Aorta (tissue), 5 donors: ENCODE results near the gene MR1. TPM values are rescaled to one million over a fixed set of nuclear protein-coding genes. Genes with fewer than 3 reads are reported as not detected.
A peak's percentile ranks its signal among the peaks of the same experiment; 100 is the strongest.
"Not testable (repeated sequence)": the region's sequence is repeated elsewhere in the genome, so short reads cannot be mapped to it uniquely, and the experiment has no call there.

ENCODE experiments used
- ATAC-seq: fragments of 200-7000 bp; cut with Tn5 transposase; one replicate; pipeline ENCODE4 v1.9.1; 2022; ENCODE audit warnings: moderate library complexity; ENCODE audit not compliant: low FRiP score
- DNase-seq, 2 donors: peaks; one replicate each; pipeline ENCODE4 v3.0.0-alpha.2; 2020
- H3K27ac ChIP-seq, 2 donors: one replicate each; pipeline ENCODE4 v1.5.1; 2013; ENCODE audit warnings: low read length in 2 of 2, mild to moderate bottlenecking in 2 of 2, moderate library complexity in 2 of 2, control low read depth in 1 of 2, inconsistent platforms in 1 of 2, low read depth in 1 of 2
- H3K27me3 ChIP-seq, 2 donors: one replicate each; pipeline ENCODE4 v1.6.1; 2013; ENCODE audit warnings: control low read depth in 1 of 2, low read length in 1 of 2, mild to moderate bottlenecking in 1 of 2, moderate library complexity in 1 of 2; ENCODE audit not compliant: insufficient read depth in 2 of 2, control insufficient read depth in 1 of 2
- H3K36me3 ChIP-seq, 2 donors: one replicate each; pipeline ENCODE4 v1.6.1; 2013; ENCODE audit warnings: control low read depth in 1 of 2, low read length in 1 of 2, mild to moderate bottlenecking in 1 of 2; ENCODE audit not compliant: insufficient read depth in 2 of 2, control insufficient read depth in 1 of 2
- H3K4me1 ChIP-seq, 2 donors: one replicate each; pipeline ENCODE4 v1.6.1; 2013; ENCODE audit warnings: low read length in 2 of 2, control low read depth in 1 of 2, mild to moderate bottlenecking in 1 of 2, moderate library complexity in 1 of 2; ENCODE audit not compliant: insufficient read depth in 2 of 2, control insufficient read depth in 1 of 2
- H3K4me3 ChIP-seq, 2 donors: one replicate each; pipeline ENCODE4 v1.5.1; 2013; ENCODE audit warnings: low read length in 2 of 2, control low read depth in 1 of 2, mild to moderate bottlenecking in 1 of 2
- H3K9me3 ChIP-seq: one replicate; pipeline ENCODE4 v1.6.1; 2013; ENCODE audit warnings: mild to moderate bottlenecking, low read length; ENCODE audit not compliant: control insufficient read depth
- WGBS, 2 donors: extraction: QIAGEN DNeasy Blood & Tissue Kit; methylation state at CpG; one replicate each; pipeline ENCODE4 v1.1.7; 2013; 5-methylcytosine and 5-hydroxymethylcytosine counted together
- intact Hi-C, 2 donors: fragments of 100-400 bp; cut with DNase I; formaldehyde crosslinking; loops; one replicate each; pipeline versions ENCODE4 v1.14.2 to v1.15.0; 2022
- polyA plus RNA-seq, 2 donors: library from polyadenylated mRNA; stranded (reverse); fragments of 200-250 nt; gene quantifications; one replicate each; pipeline ENCODE4 v1.2.3, GENCODE V29; 2013
- total RNA-seq, 2 donors: library from RNA; stranded (reverse); fragmentation: NEBNext Ultra II Directional; extraction: Animal tissue kit (Norgen Biotek cat#: 25700); gene quantifications; one replicate each; pipeline ENCODE4 v1.2.1, GENCODE V29; 2021
- donor health status: healthy with polysubstance abuse.
- donor health status: Bipolar disorder and iron deficiency.
- donor health status: DM: no; HTN: no; CAD: no.
- donor health status: DM: no; HTN: no; CAD: no.
- donor health status: DM: yes; HTN: yes; CAD: no.

Gene MR1
- total and polyA plus RNA-seq, 4 donors, result 3.8 to 23.9 (median 18.4) TPM

GRCh38 chr1:181021811-181022434, 11.9 kb upstream of the MR1 start:
- intact Hi-C loops, result loop anchor here (1.0 to 5.0 kb wide), 4 partner anchors 11 to 120 kb away; partner anchors contain the start of genes IER5 (in 1 of the 2), KIAA1614 (in 1 of the 2) and MR1 (in 1 of the 2)
- Histone ChIP-seq H3K9me3 (no peaks in the 10 kb centered on the region), H3K4me1 (no peaks in the 10 kb centered on the region), H3K27ac (peak overlapping the region; percentile 0 to 65), H3K36me3 (no peaks in the 10 kb centered on the region), H3K27me3 (no peaks in the 10 kb centered on the region), H3K4me3 (peak overlapping the region; percentile 50 to 76)
- ATAC-seq (peak; percentile 76), DNase-seq (peak; percentile 76 to 89)
- 1% methylated on average over 23 of the region's 23 CpGs for WGBS, 2 donors

GRCh38 chr1:181023265-181024057, 10.3 kb upstream of the MR1 start:
- no peak for DNase-seq
- Histone ChIP-seq H3K9me3 (no peaks in the 10 kb centered on the region), H3K4me1 (no peaks in the 10 kb centered on the region), H3K27me3 (no peaks in the 10 kb centered on the region), H3K4me3 (no peak overlapping the region), H3K36me3 (no peaks in the 10 kb centered on the region), H3K27ac (no peak overlapping the region)
- WGBS, 2 donors, result 71 to 74% methylated on average over 10 of the region's 10 CpGs
- no peak for ATAC-seq
- intact Hi-C loops, result loop anchor here (5.0 kb wide), 3 partner anchors 64 to 119 kb away; partner anchors contain the start of genes IER5 (in 1 of the 2) and KIAA1614 (in 1 of the 2)

DNA sequence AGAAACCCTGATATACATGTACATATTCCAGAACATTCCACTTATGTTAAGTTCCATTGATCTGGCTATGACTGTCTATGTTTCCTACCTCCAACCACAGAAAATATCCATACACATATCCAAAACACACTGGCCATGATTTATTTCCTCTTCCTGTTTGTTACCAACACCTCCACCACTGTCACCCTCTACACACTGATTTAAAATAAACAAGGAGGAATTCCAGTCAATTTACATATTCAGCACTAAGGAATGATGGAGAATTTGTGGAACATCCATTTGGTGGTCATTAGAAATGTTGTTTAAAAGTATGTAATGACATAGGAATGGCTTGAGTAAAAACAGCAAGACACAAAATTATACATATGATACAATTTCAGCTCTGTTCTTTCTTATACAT, 5.6 kb upstream of the MR1 start:
- Histone ChIP-seq H3K27me3 (no peaks in the 10 kb centered on the region), H3K27ac (no peak overlapping the region), H3K4me3 (no peak overlapping the region), H3K36me3 (no peaks in the 10 kb centered on the region), H3K9me3 (no peaks in the 10 kb centered on the region), H3K4me1 (peaks cover 0 to 1% of the 10 kb centered on the region in 2 donors)
- no peak for DNase-seq
- intact Hi-C loops, result no loop called here
- no peak for ATAC-seq

DNA sequence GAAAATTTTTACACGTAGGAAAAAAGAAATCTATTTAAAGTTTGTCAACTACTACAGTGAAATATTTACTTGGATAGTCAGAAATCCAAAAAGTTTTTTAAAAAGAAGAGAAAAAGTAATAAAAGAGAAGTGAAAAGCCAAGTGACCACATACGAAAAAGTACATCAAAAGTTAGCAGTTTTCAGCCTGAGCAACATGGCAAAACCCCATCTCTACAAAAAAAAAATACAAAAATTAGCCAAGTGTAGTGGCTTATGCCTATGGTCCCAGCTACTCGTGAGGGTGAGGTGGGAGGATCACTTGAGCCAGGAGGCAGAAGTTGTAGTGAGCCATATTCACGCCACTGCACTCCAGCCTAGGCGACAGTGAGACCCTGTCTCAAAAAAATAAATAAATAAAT, 5.2 kb upstream of the MR1 start:
- Histone ChIP-seq H3K9me3 (no peaks in the 10 kb centered on the region), H3K36me3 (no peaks in the 10 kb centered on the region), H3K4me3 (no peak overlapping the region), H3K4me1 (peaks cover 0 to 4% of the 10 kb centered on the region in 2 donors), H3K27me3 (no peaks in the 10 kb centered on the region), H3K27ac (no peak overlapping the region)
- no peak for DNase-seq
- WGBS, 2 donors, result 72 to 75% methylated on average over 5 of the region's 5 CpGs
- intact Hi-C loops, result no loop called here
- no peak for ATAC-seq

GRCh38 chr1:181032535-181032934, 1.2 kb upstream of the MR1 start:
- Histone ChIP-seq H3K9me3 (no peaks in the 10 kb centered on the region), H3K27me3 (no peaks in the 10 kb centered on the region), H3K36me3 (no peaks in the 10 kb centered on the region), H3K4me3 (no peak overlapping the region), H3K27ac (peak overlapping the region; percentile 99 to 100), H3K4me1 (peaks cover 4 to 7% of the 10 kb centered on the region in 2 donors)
- 85 to 93% methylated on average over 2 of the region's 2 CpGs for WGBS, 2 donors
- ATAC-seq (no peak), DNase-seq (no peak)
- intact Hi-C loops, result loop anchor here in 1 of 2 donors (10.0 kb wide), 1 partner anchor 52 kb away; the partner anchor contains the start of gene IER5

DNA sequence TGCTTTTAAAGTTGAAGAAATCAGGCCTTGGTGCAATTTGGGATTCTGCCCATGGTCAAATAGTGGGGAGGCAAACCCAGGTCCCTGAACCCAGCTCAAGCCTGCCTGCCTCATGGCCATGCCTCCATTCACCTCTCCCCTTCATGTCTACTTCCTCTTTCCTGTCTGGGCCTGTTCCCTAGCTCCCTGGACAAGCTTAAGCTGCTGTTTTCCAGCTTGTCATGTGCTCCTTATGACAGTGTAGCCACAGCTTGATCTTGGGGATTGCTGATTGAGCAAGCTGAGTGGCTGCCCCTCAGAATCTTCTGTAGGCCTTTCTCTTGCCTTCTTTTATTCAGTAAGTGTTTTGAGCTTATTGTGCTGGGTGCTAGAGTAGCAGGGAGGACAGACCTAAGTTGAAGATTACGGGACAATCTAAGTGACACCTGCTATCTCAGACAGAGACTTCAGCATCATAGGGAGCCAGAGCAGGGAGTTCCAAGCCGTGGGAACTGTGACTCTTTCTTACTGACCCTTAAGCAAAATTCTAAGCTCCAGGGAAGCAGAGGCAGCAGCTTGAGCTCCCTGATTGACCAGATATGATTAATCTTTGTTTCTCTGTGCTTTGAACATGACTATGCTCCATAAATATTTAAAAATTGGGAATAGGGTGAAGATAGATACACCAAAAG, 520 bp upstream of the MR1 start:
- WGBS, 2 donors, result 26 to 27% methylated on average over 2 of the region's 2 CpGs
- intact Hi-C loops, result loop anchor here in 1 of 2 donors (1.0 to 10.0 kb wide), 2 partner anchors 11 to 52 kb away; partner anchors contain the start of genes IER5 and STX6
- Histone ChIP-seq H3K9me3 (no peaks in the 10 kb centered on the region), H3K27ac (peak overlapping the region; percentile 99 to 100), H3K4me3 (peak overlapping the region; percentile 72 to 74), H3K27me3 (no peaks in the 10 kb centered on the region), H3K4me1 (peaks cover 6 to 7% of the 10 kb centered on the region in 2 donors), H3K36me3 (no peaks in the 10 kb centered on the region)
- peak in 1 of 2 donors; percentile 64 for DNase-seq
- ATAC-seq, result peak; percentile 83

DNA sequence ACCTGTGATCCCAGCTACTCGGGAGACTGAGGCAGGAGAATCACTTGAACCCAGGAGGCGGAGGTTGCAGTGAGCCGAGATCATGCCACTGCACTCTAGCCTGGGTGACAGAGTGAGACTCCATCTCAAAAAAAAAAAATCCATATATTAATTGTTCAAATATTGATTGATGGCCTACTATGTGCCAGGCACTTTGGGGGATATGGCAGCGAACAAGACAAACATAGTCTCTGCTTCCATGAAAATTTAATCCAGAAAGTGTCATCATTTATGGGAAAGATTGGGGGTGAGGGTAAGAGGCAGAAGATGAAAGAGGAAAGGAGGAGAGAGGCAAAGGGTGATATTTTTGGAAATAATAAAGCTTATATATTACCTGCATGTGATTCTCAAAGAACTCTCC, 1.4 kb downstream of the MR1 start:
- ATAC-seq, H3K4me3 ChIP-seq, H3K36me3 ChIP-seq, H3K9me3 ChIP-seq, H3K27ac ChIP-seq, H3K27me3 ChIP-seq, H3K4me1 ChIP-seq, DNase-seq: not testable (repeated sequence)
- 95 to 96% methylated on average over 4 of the region's 4 CpGs for WGBS, 2 donors
- intact Hi-C loops, result loop anchor here in 1 of 2 donors (10.0 kb wide), 1 partner anchor 50 kb away; the partner anchor contains the start of gene IER5

DNA sequence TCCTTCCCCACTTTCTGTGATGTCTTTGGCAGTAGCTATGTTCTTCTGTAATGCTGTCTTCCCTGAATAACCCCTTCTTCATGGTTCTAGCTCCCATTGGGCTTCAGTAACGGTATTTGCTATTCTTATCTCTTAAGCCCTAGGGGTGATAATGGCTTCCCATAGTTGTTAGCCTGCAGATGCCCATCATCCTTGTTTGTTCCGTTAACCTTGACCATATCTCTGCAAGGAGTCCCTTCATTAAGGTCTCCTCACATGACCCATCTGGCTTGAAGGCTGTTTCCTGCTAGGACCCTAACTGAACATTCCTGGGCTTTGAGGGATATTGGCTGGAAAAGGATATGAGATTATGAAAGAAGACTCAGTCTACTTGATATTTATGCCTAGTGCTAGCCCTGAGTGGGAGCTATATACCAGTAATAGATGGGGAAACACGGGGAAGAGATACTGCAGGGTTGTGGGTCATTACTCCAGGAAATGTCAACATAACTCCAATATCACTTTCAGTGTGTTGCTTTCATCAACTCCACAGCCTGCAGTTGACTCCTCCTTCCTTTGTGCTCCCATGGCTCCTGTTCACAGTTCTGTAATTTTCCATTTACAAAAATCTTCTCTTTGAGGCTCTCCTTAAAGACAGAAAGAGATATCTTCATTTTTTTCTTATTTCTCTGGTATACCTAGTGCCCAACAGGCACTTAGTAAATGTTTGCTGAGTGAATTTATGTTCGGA, 2.5 kb downstream of the MR1 start:
- 90 to 95% methylated on average over 4 of the region's 4 CpGs for WGBS, 2 donors
- Histone ChIP-seq H3K36me3 (no peaks in the 10 kb centered on the region), H3K4me3 (no peak overlapping the region), H3K9me3 (no peaks in the 10 kb centered on the region), H3K27me3 (no peaks in the 10 kb centered on the region), H3K27ac (peak overlapping the region in 1 of 2 donors; percentile 17), H3K4me1 (peaks cover 7 to 9% of the 10 kb centered on the region in 2 donors)
- DNase-seq, result no peak
- intact Hi-C loops, result loop anchor here in 1 of 2 donors (10.0 kb wide), 1 partner anchor 49 kb away; the partner anchor contains the start of gene IER5
- ATAC-seq, result no peak
